ENCODE data around the gene SYTL2. TPM values are rescaled to one million over a fixed set of nuclear protein-coding genes. Genes with fewer than 3 reads are reported as not detected.
"Not testable (repeated sequence)": the region's sequence is repeated elsewhere in the genome, so short reads cannot be mapped to it uniquely, and the experiment has no call there.

The SYTL2 gene
- total RNA-seq, 1 experiment from 2014 or later, result 0.77 TPM

DNA sequence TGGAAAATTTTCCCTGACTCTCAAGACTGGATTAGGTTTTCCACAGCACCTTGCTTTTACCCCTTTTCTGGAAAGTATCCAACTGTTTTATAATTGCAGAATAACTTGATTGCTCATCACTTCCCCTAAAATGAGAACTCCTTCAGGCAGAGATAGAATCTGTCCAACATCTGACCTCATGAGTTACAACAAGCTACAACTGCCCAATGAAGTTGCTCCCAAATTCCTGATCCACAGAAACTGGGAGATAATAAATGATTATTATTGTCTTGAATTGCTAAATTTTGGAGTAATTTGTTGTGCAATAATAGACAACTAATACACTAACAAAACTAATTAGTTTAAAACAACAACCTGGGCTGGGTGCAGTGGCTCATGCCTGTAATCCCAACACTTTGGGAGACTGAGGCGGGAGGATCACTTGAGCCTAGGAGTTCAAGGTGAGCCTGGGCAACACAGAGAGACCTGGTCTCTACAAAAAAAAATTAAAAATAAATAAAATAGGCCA, 34.2 kb upstream of the SYTL2 start:
- no TSS peak for BruUV-seq (replicated peaks)
- Histone ChIP-seq H3K27me3 (replicated peaks; ENCODE audit: insufficient read depth, low read depth, low read length, poor library complexity) (no peaks in the 10 kb centered on the region), H3K36me3 (ENCODE audit: insufficient read depth, low read length, poor library complexity, severe bottlenecking) (no peaks in the 10 kb centered on the region), H3K9me3 (ENCODE audit: low read depth, low read length, poor library complexity, severe bottlenecking) (peaks cover 4% of the 10 kb centered on the region), H3K4me3 (ENCODE audit: low read depth, low read length, poor library complexity, severe bottlenecking) (no peak overlapping the region), H3K4me1 (ENCODE audit: insufficient read depth, low read length, poor library complexity, severe bottlenecking) (no peaks in the 10 kb centered on the region), H3K27ac (ENCODE audit: low read depth, low read length, poor library complexity, severe bottlenecking) (no peak overlapping the region)
- DNase-seq (ENCODE audit: low spot score), result no peak
- ChIA-PET POLR2A (ENCODE audit: low non-redundant PET) (no interaction called here), CTCF (no interaction called here)
- intact Hi-C loops (cut with micrococcal nuclease; ENCODE audit: unreplicated experiment), result no loop called here
- TF ChIP-seq EZH2 (IDR thresholded peaks at IDR 0.05; ENCODE audit: borderline replicate concordance, low read depth, low read length, poor library complexity, severe bottlenecking), result no peak
- TF ChIP-seq, protein P1, sequence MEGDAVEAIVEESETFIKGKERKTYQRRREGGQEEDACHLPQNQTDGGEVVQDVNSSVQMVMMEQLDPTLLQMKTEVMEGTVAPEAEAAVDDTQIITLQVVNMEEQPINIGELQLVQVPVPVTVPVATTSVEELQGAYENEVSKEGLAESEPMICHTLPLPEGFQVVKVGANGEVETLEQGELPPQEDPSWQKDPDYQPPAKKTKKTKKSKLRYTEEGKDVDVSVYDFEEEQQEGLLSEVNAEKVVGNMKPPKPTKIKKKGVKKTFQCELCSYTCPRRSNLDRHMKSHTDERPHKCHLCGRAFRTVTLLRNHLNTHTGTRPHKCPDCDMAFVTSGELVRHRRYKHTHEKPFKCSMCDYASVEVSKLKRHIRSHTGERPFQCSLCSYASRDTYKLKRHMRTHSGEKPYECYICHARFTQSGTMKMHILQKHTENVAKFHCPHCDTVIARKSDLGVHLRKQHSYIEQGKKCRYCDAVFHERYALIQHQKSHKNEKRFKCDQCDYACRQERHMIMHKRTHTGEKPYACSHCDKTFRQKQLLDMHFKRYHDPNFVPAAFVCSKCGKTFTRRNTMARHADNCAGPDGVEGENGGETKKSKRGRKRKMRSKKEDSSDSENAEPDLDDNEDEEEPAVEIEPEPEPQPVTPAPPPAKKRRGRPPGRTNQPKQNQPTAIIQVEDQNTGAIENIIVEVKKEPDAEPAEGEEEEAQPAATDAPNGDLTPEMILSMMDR (conservative IDR thresholded peaks at IDR 0.05; ENCODE audit: low read depth, low read length), result no peak

DNA sequence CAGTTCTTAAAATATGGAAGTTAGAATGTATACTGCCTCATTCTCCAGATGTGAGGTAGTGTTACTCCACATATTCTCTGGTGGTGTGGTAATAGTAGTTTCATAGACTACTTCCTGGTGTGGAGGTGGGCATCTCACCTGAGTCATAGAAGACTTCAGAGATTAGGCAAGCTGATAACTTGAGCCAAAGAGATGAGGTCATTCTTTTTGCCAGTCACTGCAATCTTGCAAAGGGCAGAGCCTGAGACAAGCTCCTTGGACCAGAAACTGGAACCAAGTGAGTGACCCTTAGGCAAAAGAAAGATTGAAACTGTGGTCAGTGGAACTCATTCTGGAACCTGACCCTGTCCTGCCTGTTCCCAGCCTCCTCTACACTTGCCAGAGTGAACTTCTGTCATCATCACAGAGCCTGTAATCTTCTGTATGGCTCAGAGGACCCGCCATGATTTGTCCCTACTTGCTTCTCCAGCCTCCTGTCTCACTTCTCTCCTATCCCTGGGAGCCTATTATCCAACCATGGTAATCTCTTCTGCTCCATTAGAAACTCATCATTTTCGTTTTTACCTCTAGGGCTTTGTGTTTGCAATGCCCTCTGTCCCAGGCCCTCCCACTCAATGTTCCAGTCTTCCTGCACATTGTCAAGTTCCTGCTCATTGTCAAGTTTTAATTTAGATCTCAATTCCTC, 33.6 kb upstream of the SYTL2 start:
- ChIA-PET POLR2A (ENCODE audit: low non-redundant PET) (no interaction called here), CTCF (no interaction called here)
- Histone ChIP-seq H3K36me3 (ENCODE audit: insufficient read depth, low read length, poor library complexity, severe bottlenecking) (no peaks in the 10 kb centered on the region), H3K4me1 (ENCODE audit: insufficient read depth, low read length, poor library complexity, severe bottlenecking) (no peaks in the 10 kb centered on the region), H3K4me3 (ENCODE audit: low read depth, low read length, poor library complexity, severe bottlenecking) (no peak overlapping the region), H3K9me3 (ENCODE audit: low read depth, low read length, poor library complexity, severe bottlenecking) (peaks cover 4% of the 10 kb centered on the region), H3K27ac (ENCODE audit: low read depth, low read length, poor library complexity, severe bottlenecking) (no peak overlapping the region), H3K27me3 (replicated peaks; ENCODE audit: insufficient read depth, low read depth, low read length, poor library complexity) (no peaks in the 10 kb centered on the region)
- no TSS peak for BruUV-seq (replicated peaks)
- no peak for TF ChIP-seq EZH2 (IDR thresholded peaks at IDR 0.05; ENCODE audit: borderline replicate concordance, low read depth, low read length, poor library complexity, severe bottlenecking)
- TF ChIP-seq, protein P1 (conservative IDR thresholded peaks at IDR 0.05; ENCODE audit: low read depth, low read length), result no peak
- intact Hi-C loops (cut with micrococcal nuclease; ENCODE audit: unreplicated experiment), result loop anchor here (5.0 kb wide), 1 partner anchor 147 kb away; no protein-coding TSS in a partner anchor
- DNase-seq (ENCODE audit: low spot score), result no peak

DNA sequence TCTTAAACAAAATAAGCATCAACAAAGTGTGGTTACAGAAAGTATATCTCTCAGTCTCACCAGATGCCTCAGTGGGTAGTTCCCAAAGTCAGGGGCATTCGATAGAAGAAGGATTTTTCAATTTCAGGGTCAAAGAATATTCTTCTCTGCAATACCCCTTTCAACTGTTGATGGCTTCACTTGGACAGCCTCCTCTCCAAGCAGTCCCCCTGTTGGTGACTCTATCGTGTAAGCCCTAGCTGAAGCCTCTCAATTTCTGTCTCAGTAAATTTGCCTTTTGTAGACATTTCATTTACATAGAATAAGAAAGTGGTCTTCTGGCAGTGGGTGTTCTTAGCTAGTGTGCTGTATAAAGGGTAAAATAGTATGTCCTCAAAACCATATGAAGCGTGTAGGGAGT, 33.0 kb upstream of the SYTL2 start:
- no TSS peak for BruUV-seq (replicated peaks)
- POLR2A ChIA-PET (ENCODE audit: low non-redundant PET), result no interaction called here
- CTCF ChIA-PET, result no interaction called here

DNA sequence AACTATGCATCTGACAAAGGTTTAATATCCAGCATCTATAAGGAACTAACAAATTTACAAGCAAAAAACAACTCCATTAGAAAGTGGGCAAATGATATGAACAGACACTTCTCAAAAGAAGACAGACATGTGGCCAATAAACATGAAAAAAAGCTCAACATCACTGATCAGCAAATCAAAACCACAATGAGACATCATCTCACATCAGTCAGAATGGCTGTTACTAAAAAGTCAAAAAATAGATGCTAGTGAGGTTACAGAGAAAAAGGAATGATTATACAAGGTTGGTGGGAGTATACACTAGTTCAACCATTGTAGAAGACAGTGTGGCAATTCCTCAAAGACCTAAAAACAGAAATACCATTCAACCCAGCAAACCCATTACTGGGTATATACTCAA, 30.0 kb upstream of the SYTL2 start:
- POLR2A ChIA-PET (ENCODE audit: low non-redundant PET); H3K27ac ChIP-seq (ENCODE audit: low read depth, low read length, poor library complexity, severe bottlenecking); H3K36me3 ChIP-seq (ENCODE audit: insufficient read depth, low read length, poor library complexity, severe bottlenecking); H3K4me1 ChIP-seq (ENCODE audit: insufficient read depth, low read length, poor library complexity, severe bottlenecking); CTCF ChIA-PET; H3K4me3 ChIP-seq (ENCODE audit: low read depth, low read length, poor library complexity, severe bottlenecking); H3K27me3 ChIP-seq (replicated peaks; ENCODE audit: insufficient read depth, low read depth, low read length, poor library complexity); H3K9me3 ChIP-seq (ENCODE audit: low read depth, low read length, poor library complexity, severe bottlenecking); BruUV-seq (replicated peaks); DNase-seq (ENCODE audit: low spot score): not testable (repeated sequence)
- intact Hi-C loops (cut with micrococcal nuclease; ENCODE audit: unreplicated experiment), result loop anchor here (5.0 kb wide), 1 partner anchor 144 kb away; no protein-coding TSS in a partner anchor

More for the DNA sequence above, 33.0 kb upstream of the SYTL2 start:
- H3K27ac ChIP-seq (ENCODE audit: low read depth, low read length, poor library complexity, severe bottlenecking), result no peak overlapping the region
- no peaks in the 10 kb centered on the region for H3K27me3 ChIP-seq (replicated peaks; ENCODE audit: insufficient read depth, low read depth, low read length, poor library complexity)
- intact Hi-C loops (cut with micrococcal nuclease; ENCODE audit: unreplicated experiment), result loop anchor here (5.0 kb wide), 1 partner anchor 147 kb away; no protein-coding TSS in a partner anchor
- no peak for DNase-seq (ENCODE audit: low spot score)
- H3K9me3 ChIP-seq (ENCODE audit: low read depth, low read length, poor library complexity, severe bottlenecking), result peaks cover 4% of the 10 kb centered on the region
- no peak overlapping the region for H3K4me3 ChIP-seq (ENCODE audit: low read depth, low read length, poor library complexity, severe bottlenecking)
- TF ChIP-seq, protein P1 (conservative IDR thresholded peaks at IDR 0.05; ENCODE audit: low read depth, low read length), result no peak
- no peak for TF ChIP-seq EZH2 (IDR thresholded peaks at IDR 0.05; ENCODE audit: borderline replicate concordance, low read depth, low read length, poor library complexity, severe bottlenecking)
- no peaks in the 10 kb centered on the region for H3K4me1 ChIP-seq (ENCODE audit: insufficient read depth, low read length, poor library complexity, severe bottlenecking)
- H3K36me3 ChIP-seq (ENCODE audit: insufficient read depth, low read length, poor library complexity, severe bottlenecking), result no peaks in the 10 kb centered on the region
